H1 (cell line): ENCODE measurements around the gene BPIFB4. TPM values are rescaled to one million over a fixed set of nuclear protein-coding genes. Genes with fewer than 3 reads are reported as not detected.
A peak's percentile ranks its signal among the peaks of the same experiment; 100 is the strongest.

Source experiments
- CTCF ChIA-PET: fragments of 300-600 bp; sonication (Branson Sonifier 250); formaldehyde crosslinking; loops from one replicate; lab custom pipeline; 2021; ENCODE audit not compliant: partially characterized antibody; lab: Charles Lee
- POLR2A ChIA-PET: fragments of 300-600 bp; sonication (Branson Sonifier 250); formaldehyde crosslinking; loops from one replicate; lab custom pipeline; 2021; ENCODE audit warnings: inconsistent platforms; ENCODE audit not compliant: partially characterized antibody; lab: Charles Lee
- DNase-seq, 2 experiments: peaks; one replicate each; pipeline versions ENCODE4 v3.0.0 to v3.0.0-alpha.2; 2010 to 2022; ENCODE audit warnings: low spot score in 2 of 2, low read depth in 1 of 2, mixed read lengths in 1 of 2
- FAIRE-seq: peaks from 2 replicates; lab custom pipeline; 2011; peaks lifted over from hg19 to GRCh38; lab: Jason Lieb, UNC
- H2AFZ ChIP-seq: 2 replicates; pipeline ENCODE4 v1.8.1; 2012; ENCODE audit warnings: low read length, inconsistent platforms
- H2AK5ac ChIP-seq: 2 replicates; pipeline ENCODE4 v1.6.1; 2013; ENCODE audit warnings: low read depth, low read length
- H2BK120ac ChIP-seq: replicated peaks from 2 replicates; pipeline ENCODE3; 2013; ENCODE audit warnings: low read depth, low read length, inconsistent platforms
- H2BK12ac ChIP-seq: 2 replicates; pipeline ENCODE4 v1.6.1; 2013; ENCODE audit warnings: low read depth, low read length
- H2BK15ac ChIP-seq: 2 replicates; pipeline ENCODE4 v1.6.1; 2013; ENCODE audit warnings: low read length
- H2BK20ac ChIP-seq: 2 replicates; pipeline ENCODE4 v1.6.1; 2013; ENCODE audit warnings: low read length
- H2BK5ac ChIP-seq: 2 replicates; pipeline ENCODE4 v1.6.1; 2013; ENCODE audit warnings: low read depth, low read length
- H3K14ac ChIP-seq: 2 replicates; pipeline ENCODE4 v1.6.1; 2013; ENCODE audit warnings: inconsistent platforms; ENCODE audit not compliant: insufficient read length
- H3K18ac ChIP-seq: 2 replicates; pipeline ENCODE4 v1.6.1; 2013; ENCODE audit warnings: low read length; ENCODE audit errors: extremely low read depth
- H3K23ac ChIP-seq: 2 replicates; pipeline ENCODE4 v1.6.1; 2013; ENCODE audit warnings: inconsistent platforms; ENCODE audit not compliant: insufficient read length
- H3K23me2 ChIP-seq: 2 replicates; pipeline ENCODE4 v1.6.1; 2013; ENCODE audit warnings: low read depth, low read length
- H3K27ac ChIP-seq: 2 replicates; pipeline ENCODE4 v1.6.1; 2011; ENCODE audit warnings: low read depth, low read length, inconsistent platforms
- H3K27me3 ChIP-seq, 4 experiments: replicated peaks in 1 of 4; 1 replicate in 1 of 4; 2 replicates in 3 of 4; pipeline versions ENCODE4 v1.6.1 to v1.8.1; 2011 to 2013; ENCODE audit warnings: low read length in 3 of 4, mild to moderate bottlenecking in 3 of 4, inconsistent platforms in 2 of 4, mixed read lengths in 2 of 4, moderate library complexity in 1 of 4; ENCODE audit not compliant: control insufficient read depth in 3 of 4, insufficient read depth in 3 of 4; ENCODE audit errors: extremely low read depth in 1 of 4
- H3K36me3 ChIP-seq, 4 experiments: 2 replicates each; pipeline versions ENCODE4 v1.6.1 to v1.8.1; 2011 to 2013; ENCODE audit warnings: mild to moderate bottlenecking in 4 of 4, low read length in 3 of 4, moderate library complexity in 2 of 4, control low read depth in 1 of 4, inconsistent platforms in 1 of 4; ENCODE audit not compliant: insufficient read depth in 4 of 4, control insufficient read depth in 2 of 4
- H3K4ac ChIP-seq: replicated peaks from 2 replicates; pipeline ENCODE3; 2013; ENCODE audit warnings: low read length, low read depth, mixed read lengths, inconsistent platforms; ENCODE audit not compliant: insufficient read length
- H3K4me1 ChIP-seq, 4 experiments: replicated peaks in 1 of 4; 1 replicate in 1 of 4; 2 replicates in 3 of 4; pipeline versions ENCODE4 v1.6.1 to v1.8.1; 2011 to 2013; ENCODE audit warnings: low read length in 3 of 4, inconsistent platforms in 2 of 4, mixed read lengths in 1 of 4; ENCODE audit not compliant: insufficient read depth in 4 of 4, control insufficient read depth in 3 of 4
- H3K4me2 ChIP-seq, 2 experiments: 2 replicates each; pipeline versions ENCODE4 v1.6.1 to v1.8.1; 2011 to 2013; ENCODE audit warnings: low read depth in 2 of 2, low read length in 2 of 2, control low read depth in 1 of 2, inconsistent platforms in 1 of 2, mild to moderate bottlenecking in 1 of 2; ENCODE audit not compliant: insufficient read depth in 1 of 2
- H3K4me3 ChIP-seq, 4 experiments: fragments of 200-600, 300-600 bp in 1 of 4; sonication (generic), shearing (Covaris generic), sonication (Bioruptor Twin) in 1 of 4; 2 replicates each; pipeline versions ENCODE4 v1.5.1 to v1.8.1; 2011 to 2016; ENCODE audit warnings: low read length in 4 of 4, low read depth in 3 of 4, control low read depth in 2 of 4, inconsistent platforms in 2 of 4, mild to moderate bottlenecking in 2 of 4, mixed read lengths in 1 of 4, moderate library complexity in 1 of 4; ENCODE audit not compliant: insufficient read depth in 2 of 4; ENCODE audit errors: extremely low read depth in 1 of 4
- H3K56ac ChIP-seq: replicated peaks from 2 replicates; pipeline ENCODE3; 2013; ENCODE audit warnings: low read depth, mild to moderate bottlenecking, mixed read lengths, low read length, inconsistent platforms; ENCODE audit not compliant: insufficient read length
- H3K79me1 ChIP-seq: 2 replicates; pipeline ENCODE4 v1.6.1; 2013; ENCODE audit warnings: low read depth, low read length, control low read depth
- H3K79me2 ChIP-seq, 2 experiments: 2 replicates each; pipeline versions ENCODE4 v1.6.1 to v1.8.1; 2012 to 2013; ENCODE audit warnings: low read length in 2 of 2, mild to moderate bottlenecking in 2 of 2, inconsistent platforms in 1 of 2; ENCODE audit not compliant: insufficient read depth in 2 of 2, control insufficient read depth in 1 of 2
- H3K9ac ChIP-seq, 4 experiments: replicated peaks in 1 of 4; 1 replicate in 1 of 4; 2 replicates in 3 of 4; pipeline versions ENCODE4 v1.6.1 to v1.8.1; 2011 to 2013; ENCODE audit warnings: low read depth in 3 of 4, low read length in 3 of 4, control low read depth in 2 of 4, mild to moderate bottlenecking in 2 of 4, moderate library complexity in 2 of 4, inconsistent platforms in 1 of 4; ENCODE audit errors: extremely low read depth in 1 of 4
- H3K9me3 ChIP-seq, 2 experiments: 2 replicates each; pipeline versions ENCODE4 v1.6.1 to v1.8.1; 2012 to 2013; ENCODE audit warnings: mild to moderate bottlenecking in 2 of 2, moderate library complexity in 2 of 2, control low read depth in 1 of 2, inconsistent platforms in 1 of 2, low read depth in 1 of 2, low read length in 1 of 2, mixed read lengths in 1 of 2; ENCODE audit not compliant: insufficient read depth in 2 of 2
- H4K20me1 ChIP-seq, 2 experiments: replicated peaks in 1 of 2; 2 replicates each; pipeline versions ENCODE3 to v1.8.1; 2011 to 2013; ENCODE audit warnings: inconsistent platforms in 2 of 2, low read length in 2 of 2, mild to moderate bottlenecking in 1 of 2; ENCODE audit not compliant: insufficient read depth in 2 of 2, control insufficient read depth in 1 of 2
- H4K5ac ChIP-seq: 2 replicates; pipeline ENCODE4 v1.6.1; 2013; ENCODE audit warnings: low read length, low read depth, mixed read lengths, inconsistent platforms; ENCODE audit not compliant: insufficient read length
- H4K8ac ChIP-seq: 2 replicates; pipeline ENCODE4 v1.8.0; 2013; ENCODE audit warnings: mild to moderate bottlenecking, moderate library complexity, low read length, inconsistent platforms; ENCODE audit not compliant: insufficient read depth; ENCODE audit errors: extremely low read depth
- H4K91ac ChIP-seq: replicated peaks from 2 replicates; pipeline ENCODE3; 2013; ENCODE audit warnings: low read length, mixed read lengths, inconsistent platforms; ENCODE audit not compliant: insufficient read length
- ASH2L ChIP-seq: fragments of 200-600, 300-600 bp; sonication (generic); IDR thresholded peaks from one replicate; pipeline ENCODE4 v1.7.1; 2017; ENCODE audit warnings: low read length
- BACH1 ChIP-seq: IDR thresholded peaks from 2 replicates; pipeline ENCODE4 v1.6.1; 2012; ENCODE audit warnings: low read length, improper control_type of control experiment
- CREB1 ChIP-seq: IDR thresholded peaks from 2 replicates; pipeline ENCODE4 v1.6.1; 2012; ENCODE audit warnings: inconsistent platforms
- EGR1 ChIP-seq: IDR thresholded peaks from 2 replicates; pipeline ENCODE4 v1.6.1; 2011; ENCODE audit warnings: low read depth, low read length, borderline replicate concordance
- EP300 ChIP-seq, 2 experiments: IDR thresholded peaks; 1 replicate in 1 of 2; 2 replicates in 1 of 2; pipeline ENCODE4 v1.6.1; 2011 to 2012; ENCODE audit warnings: low read depth in 2 of 2, low read length in 2 of 2, mild to moderate bottlenecking in 2 of 2, borderline replicate concordance in 1 of 2, inconsistent platforms in 1 of 2, moderate library complexity in 1 of 2
- HDAC2 ChIP-seq, 2 experiments: fragments of 300-600 bp in 1 of 2; sonication (generic) in 1 of 2; IDR thresholded peaks; 2 replicates each; pipeline ENCODE4 v1.6.1; 2011 to 2012; ENCODE audit warnings: low read depth in 2 of 2, low read length in 2 of 2, mild to moderate bottlenecking in 2 of 2, moderate library complexity in 2 of 2, borderline replicate concordance in 1 of 2, inconsistent platforms in 1 of 2
- KDM1A ChIP-seq: fragments of 200-600, 300-600 bp; sonication (generic); IDR thresholded peaks from 2 replicates; pipeline ENCODE4 v1.7.1; 2016; ENCODE audit warnings: mild to moderate bottlenecking, low read length, borderline replicate concordance
- POLR2A ChIP-seq, 2 experiments: IDR thresholded peaks; 1 replicate in 1 of 2; 2 replicates in 1 of 2; pipeline ENCODE4 v1.6.1; 2011; ENCODE audit warnings: low read depth in 2 of 2, low read length in 2 of 2, mild to moderate bottlenecking in 2 of 2; ENCODE audit errors: control extremely low read depth in 1 of 2
- RNF2 ChIP-seq: fragments of 200-900, 300-1000 bp; sonication (generic); IDR thresholded peaks from 2 replicates; pipeline ENCODE4 v1.7.1; 2016; ENCODE audit warnings: borderline replicate concordance, low read depth, mild to moderate bottlenecking, antibody characterized with exemption, low read length; ENCODE audit not compliant: poor library complexity, severe bottlenecking; ENCODE audit errors: missing control alignments
- RXRA ChIP-seq: IDR thresholded peaks from 2 replicates; pipeline ENCODE4 v1.6.1; 2011; ENCODE audit warnings: low read depth, mild to moderate bottlenecking, low read length, moderate library complexity; ENCODE audit not compliant: insufficient read depth
- SP4 ChIP-seq: IDR thresholded peaks from 2 replicates; pipeline ENCODE4 v1.6.1; 2012; ENCODE audit warnings: low read length, inconsistent platforms
- SUZ12 ChIP-seq: fragments of 200-600 bp; sonication (generic); IDR thresholded peaks from 2 replicates; pipeline ENCODE4 v1.6.1; 2012; ENCODE audit warnings: mild to moderate bottlenecking, inconsistent platforms, low read length, moderate library complexity, mixed read lengths
- YY1 ChIP-seq: IDR thresholded peaks from 2 replicates; pipeline ENCODE4 v1.6.1; 2011; ENCODE audit warnings: low read depth, mild to moderate bottlenecking, low read length
- WGBS, 2 experiments: shearing (Covaris generic) in 1 of 2; methylation state at CpG; one replicate each; pipeline versions ENCODE4 v1.1.6 to v1.1.7; 2013 to 2015; ENCODE audit warnings: low lambda C conversion rate in 2 of 2, mixed read lengths in 2 of 2, inconsistent platforms in 1 of 2, low coverage in 1 of 2, missing lambda C conversion rate in 1 of 2; ENCODE audit not compliant: insufficient replicate concordance in 2 of 2, insufficient coverage in 1 of 2, insufficient read length in 1 of 2; ENCODE audit errors: extremely low coverage in 1 of 2, missing lambda C conversion rate in 1 of 2; 5-methylcytosine and 5-hydroxymethylcytosine counted together
- polyA plus RNA-seq, 7 experiments: library from polyadenylated mRNA; depleted of rRNA in 3 of 7; stranded (reverse) in 5 of 7; unstranded in 2 of 7; fragments of >200 nt in 5 of 7; fragments of 200-250 nt in 2 of 7; gene quantifications; 1 replicate in 5 of 7; 2 replicates in 1 of 7; 4 replicates in 1 of 7; pipeline versions ENCODE4 v1.2.1 to v1.2.3, GENCODE V29; 2011 to 2013; ENCODE audit warnings: missing spikeins in 2 of 7, mixed read lengths in 2 of 7
- total RNA-seq: library from RNA; stranded (reverse); fragmentation: NEBNext Ultra II Directional; extraction: Animal tissue kit (Norgen Biotek cat#: 25700); gene quantifications from 2 replicates; pipeline ENCODE4 v1.2.1, GENCODE V29; 2021

The BPIFB4 gene
- total and polyA plus RNA-seq, 2 of the 8 experiments (the other 6 are each of a cell fraction or from before 2014, with no cell fraction given), result not detected

DNA sequence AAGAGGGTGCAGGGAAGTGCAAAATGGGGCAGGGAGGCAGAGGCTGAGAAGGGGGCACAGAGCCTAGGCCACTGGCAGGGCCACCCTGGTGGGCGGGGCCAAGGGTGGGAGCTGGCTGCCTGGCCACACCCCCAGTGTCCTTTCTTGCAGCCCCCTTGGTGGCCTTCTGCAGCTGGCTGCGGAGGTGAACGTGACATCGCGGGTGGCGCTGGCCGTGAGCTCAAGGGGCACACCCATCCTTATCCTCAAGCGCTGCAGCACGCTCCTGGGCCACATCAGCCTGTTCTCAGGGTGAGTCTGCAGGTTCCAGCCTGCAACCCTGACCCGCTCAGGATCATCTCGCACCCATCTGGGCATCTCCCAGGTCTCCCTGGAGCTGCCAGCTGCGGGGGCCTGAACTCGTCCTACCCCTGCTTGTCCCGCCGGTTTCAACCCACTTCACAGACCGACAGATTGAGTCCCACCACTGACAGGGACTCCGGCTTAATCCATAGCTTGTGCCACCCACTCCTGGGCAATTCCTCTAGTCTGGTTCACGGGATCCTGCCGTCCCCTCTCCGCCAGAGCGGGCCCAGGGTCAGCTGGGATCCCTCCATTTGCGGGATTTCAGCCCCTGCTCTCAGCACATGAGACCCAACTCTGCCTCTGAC lies 19.6 kb upstream of the BPIFB4 start:
- no peak overlapping the region for H2BK20ac ChIP-seq
- no peaks in the 10 kb centered on the region for H3K23me2 ChIP-seq
- no peak overlapping the region for H3K9ac ChIP-seq
- H3K27me3 ChIP-seq, result no peaks in the 10 kb centered on the region
- no peak for FAIRE-seq
- H3K79me1 ChIP-seq, result no peaks in the 10 kb centered on the region
- H3K4me1 ChIP-seq, result no peaks in the 10 kb centered on the region
- H4K8ac ChIP-seq, result no peak overlapping the region
- H2BK120ac ChIP-seq, result no peak overlapping the region
- H3K14ac ChIP-seq, result no peak overlapping the region
- no peak overlapping the region for H2AFZ ChIP-seq
- H4K91ac ChIP-seq, result no peak overlapping the region
- CTCF ChIA-PET, result interaction anchor here (3.8 kb wide), 1 partner anchor 36 kb away, joined by 13 read pairs; no protein-coding TSS in a partner anchor
- H4K20me1 ChIP-seq, result no peaks in the 10 kb centered on the region
- POLR2A ChIA-PET, result no interaction called here
- no peaks in the 10 kb centered on the region for H3K79me2 ChIP-seq
- H4K5ac ChIP-seq, result no peak overlapping the region
- peak in 1 of 2 experiments; percentile 55 for DNase-seq
- no peaks in the 10 kb centered on the region for H3K9me3 ChIP-seq
- no peak overlapping the region for H3K23ac ChIP-seq
- no peak overlapping the region for H3K4me3 ChIP-seq
- no peak overlapping the region for H3K27ac ChIP-seq
- no peak overlapping the region for H2AK5ac ChIP-seq
- H3K36me3 ChIP-seq, result no peaks in the 10 kb centered on the region
- H2BK5ac ChIP-seq, result no peak overlapping the region
- H3K4ac ChIP-seq, result no peak overlapping the region
- no peak overlapping the region for H3K56ac ChIP-seq
- 82% methylated on average over 22 of the region's 22 CpGs; no CpG with 5 or more reads in 1 of the 2 experiments for WGBS, 2 experiments
- no peak overlapping the region for H2BK12ac ChIP-seq
- H3K18ac ChIP-seq, result no peak overlapping the region
- H2BK15ac ChIP-seq, result 0 out of 2 replicates have a peak overlapping the region, but pooled peaks have one; percentile 31
- no peak overlapping the region for H3K4me2 ChIP-seq
- TF ChIP-seq SP4 (no peak), CREB1 (no peak), EP300 (IDR thresholded peaks at IDR 0.05; ENCODE audit: borderline replicate concordance in 1 of 2, low read depth in 2 of 2, low read length in 2 of 2) (no peak), RNF2 (no peak), KDM1A (no peak), HDAC2 (IDR thresholded peaks at IDR 0.05; ENCODE audit: borderline replicate concordance in 1 of 2, low read depth in 2 of 2, low read length in 2 of 2) (no peak), POLR2A (IDR thresholded peaks at IDR 0.05; ENCODE audit: control extremely low read depth in 1 of 2, low read depth in 2 of 2, low read length in 2 of 2) (no peak), EGR1 (no peak), SUZ12 (no peak), RXRA (no peak), ASH2L (no peak), BACH1 (no peak), YY1 (no peak)
